HepG2 (cell line): ENCODE measurements around the gene GPATCH3. TPM values are rescaled to one million over a fixed set of nuclear protein-coding genes. Genes with fewer than 3 reads are reported as not detected.

Experiments
- KAT8 ChIP-seq: IDR thresholded peaks from 2 replicates; pipeline ENCODE4 v1.6.1; 2016; ENCODE audit warnings: missing genetic modification reagents, missing compliant biosample characterization
- MAFF ChIP-seq: IDR thresholded peaks from 2 replicates; pipeline ENCODE4 v1.6.1; 2011; ENCODE audit warnings: low read depth, low read length, improper control_type of control experiment
- RXRA ChIP-seq: sonication (generic); formaldehyde crosslinking; IDR thresholded peaks from 2 replicates; pipeline ENCODE4 v1.5.1; 2020; ENCODE audit warnings: missing genetic modification reagents
- SPEN ChIP-seq: sonication (generic); formaldehyde crosslinking; IDR thresholded peaks from 2 replicates; pipeline ENCODE4 v1.5.1; 2020; ENCODE audit warnings: low read depth, mild to moderate bottlenecking, missing genetic modification reagents
- SRSF1 ChIP-seq: fragments of 200-400 bp; formaldehyde crosslinking; optimal IDR thresholded peaks from 2 replicates; pipeline ENCODE3; 2017; ENCODE audit warnings: mild to moderate bottlenecking, low read depth, low read length, moderate library complexity
- ZNF567 ChIP-seq: sonication (generic); formaldehyde crosslinking; IDR thresholded peaks from 2 replicates; pipeline ENCODE4 v1.8.1; 2023; ENCODE audit warnings: mild to moderate bottlenecking, missing genetic modification reagents, borderline replicate concordance
- ZNF75D ChIP-seq: sonication (generic); formaldehyde crosslinking; IDR thresholded peaks from 2 replicates; pipeline ENCODE4 v1.8.1; 2023; ENCODE audit warnings: missing genetic modification reagents, mild to moderate bottlenecking, borderline replicate concordance
- polyA plus RNA-seq, 8 experiments: library from polyadenylated mRNA; depleted of rRNA in 3 of 8; stranded (reverse) in 7 of 8; unstranded in 1 of 8; fragments of >200 nt; fragmentation: Illumina TruSeq in 4 of 8; extraction: Trizol in 4 of 8; gene quantifications; 2 replicates each; pipeline versions ENCODE4 v1.2.1 to v1.2.3, GENCODE V29; 2011 to 2016; ENCODE audit warnings: low read depth in 4 of 8, missing spikeins in 1 of 8, mixed read lengths in 1 of 8; ENCODE audit not compliant: insufficient read depth in 1 of 8
- total RNA-seq, 5 experiments: library from RNA; depleted of rRNA; stranded (reverse); fragments of >200 nt; fragmentation: Illumina TruSeq; extraction: Trizol; gene quantifications; 2 replicates each; pipeline ENCODE4 v1.2.3, GENCODE V29; 2016; ENCODE audit warnings: low read depth in 1 of 5
- TF ChIP-seq, protein P1 (sequence below): sonication (generic); formaldehyde crosslinking; IDR thresholded peaks from 2 replicates; pipeline ENCODE4 v1.4.0; 2020; ENCODE audit warnings: mild to moderate bottlenecking, missing genetic modification reagents
- TF ChIP-seq, protein P2 (sequence below): sonication (generic); formaldehyde crosslinking; IDR thresholded peaks from 2 replicates; pipeline ENCODE4 v1.5.1; 2020; ENCODE audit warnings: missing genetic modification reagents, mild to moderate bottlenecking, borderline replicate concordance
- TF ChIP-seq, protein P3 (sequence below), 2 experiments: IDR thresholded peaks; 2 replicates each; pipeline ENCODE4 v1.6.1; 2011 to 2012; ENCODE audit warnings: low read length in 2 of 2, borderline replicate concordance in 1 of 2, low read depth in 1 of 2, mild to moderate bottlenecking in 1 of 2, moderate library complexity in 1 of 2
- TF ChIP-seq, protein P4 (sequence below), 2 experiments: fragments of 450-650 bp in 1 of 2; sonication (generic) in 1 of 2; formaldehyde crosslinking; IDR thresholded peaks; 2 replicates each; pipeline versions ENCODE4 v1.5.0 to v1.8.0; 2020 to 2022; ENCODE audit warnings: mild to moderate bottlenecking in 1 of 2, missing genetic modification reagents in 1 of 2
- TF ChIP-seq, protein P5 (sequence below): sonication (generic); formaldehyde crosslinking; IDR thresholded peaks from 2 replicates; pipeline ENCODE4 v1.5.0; 2020; ENCODE audit warnings: mild to moderate bottlenecking, low read depth, missing genetic modification reagents, borderline replicate concordance
- TF ChIP-seq, protein P6 (sequence below): sonication (generic); formaldehyde crosslinking; IDR thresholded peaks from 2 replicates; pipeline ENCODE4 v1.5.1; 2020; ENCODE audit warnings: missing genetic modification reagents, mild to moderate bottlenecking, borderline replicate concordance

GPATCH3 gene
- total and polyA plus RNA-seq, 2 of the 13 experiments (the other 11 are each of a cell fraction or from before 2014, with no cell fraction given) = 8.3 to 11.0 TPM

DNA sequence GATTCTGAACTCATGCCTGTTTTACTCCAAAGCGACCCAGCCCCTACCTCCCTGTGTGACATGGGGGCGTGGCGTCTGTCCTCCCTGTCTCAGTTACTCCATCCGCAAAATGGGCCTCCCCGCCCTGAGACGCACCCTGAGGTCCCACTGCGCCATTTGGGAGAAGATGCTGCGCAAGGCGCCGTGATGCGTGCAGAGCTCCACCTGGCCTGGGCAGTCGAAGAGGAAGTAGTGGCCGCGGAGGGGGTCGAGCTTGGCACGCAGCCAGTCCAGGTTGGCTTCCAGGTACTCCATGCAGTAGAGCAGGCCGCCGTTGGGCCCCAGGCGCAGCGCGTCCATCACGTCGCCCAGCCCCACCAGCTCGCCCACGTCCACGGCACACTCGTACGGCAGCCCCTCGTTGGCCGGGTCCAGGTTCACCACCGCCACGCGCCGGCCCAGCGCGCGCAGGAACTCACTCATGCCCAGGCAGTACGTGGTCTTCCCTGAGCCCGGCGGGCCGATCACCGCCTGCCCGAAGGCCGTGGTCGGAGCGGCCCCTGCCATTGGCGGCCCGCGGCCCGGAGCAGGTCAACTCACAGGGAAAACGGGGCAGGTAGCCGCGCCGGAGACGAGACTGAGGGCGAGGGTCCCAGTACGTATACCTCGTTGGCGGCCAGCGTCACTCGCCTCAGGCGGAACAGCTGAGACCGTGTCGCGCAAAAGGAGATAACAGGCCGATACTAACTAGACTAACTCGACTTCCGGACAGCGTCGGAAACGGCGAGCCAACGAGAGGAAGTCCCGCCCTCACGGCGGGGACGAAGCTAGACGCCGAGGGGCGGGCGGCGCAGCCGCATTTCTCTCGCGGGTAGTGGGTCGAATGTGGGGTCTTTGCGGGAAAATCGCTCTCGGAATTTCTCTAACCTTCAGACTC, 10.5 kb downstream of the GPATCH3 start, which contains the start of gene GPN2 (continued):
- TF ChIP-seq, protein P1, sequence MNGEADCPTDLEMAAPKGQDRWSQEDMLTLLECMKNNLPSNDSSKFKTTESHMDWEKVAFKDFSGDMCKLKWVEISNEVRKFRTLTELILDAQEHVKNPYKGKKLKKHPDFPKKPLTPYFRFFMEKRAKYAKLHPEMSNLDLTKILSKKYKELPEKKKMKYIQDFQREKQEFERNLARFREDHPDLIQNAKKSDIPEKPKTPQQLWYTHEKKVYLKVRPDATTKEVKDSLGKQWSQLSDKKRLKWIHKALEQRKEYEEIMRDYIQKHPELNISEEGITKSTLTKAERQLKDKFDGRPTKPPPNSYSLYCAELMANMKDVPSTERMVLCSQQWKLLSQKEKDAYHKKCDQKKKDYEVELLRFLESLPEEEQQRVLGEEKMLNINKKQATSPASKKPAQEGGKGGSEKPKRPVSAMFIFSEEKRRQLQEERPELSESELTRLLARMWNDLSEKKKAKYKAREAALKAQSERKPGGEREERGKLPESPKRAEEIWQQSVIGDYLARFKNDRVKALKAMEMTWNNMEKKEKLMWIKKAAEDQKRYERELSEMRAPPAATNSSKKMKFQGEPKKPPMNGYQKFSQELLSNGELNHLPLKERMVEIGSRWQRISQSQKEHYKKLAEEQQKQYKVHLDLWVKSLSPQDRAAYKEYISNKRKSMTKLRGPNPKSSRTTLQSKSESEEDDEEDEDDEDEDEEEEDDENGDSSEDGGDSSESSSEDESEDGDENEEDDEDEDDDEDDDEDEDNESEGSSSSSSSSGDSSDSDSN (CRISPR knock-in tag) = peak; percentile 92
- TF ChIP-seq, protein P2, sequence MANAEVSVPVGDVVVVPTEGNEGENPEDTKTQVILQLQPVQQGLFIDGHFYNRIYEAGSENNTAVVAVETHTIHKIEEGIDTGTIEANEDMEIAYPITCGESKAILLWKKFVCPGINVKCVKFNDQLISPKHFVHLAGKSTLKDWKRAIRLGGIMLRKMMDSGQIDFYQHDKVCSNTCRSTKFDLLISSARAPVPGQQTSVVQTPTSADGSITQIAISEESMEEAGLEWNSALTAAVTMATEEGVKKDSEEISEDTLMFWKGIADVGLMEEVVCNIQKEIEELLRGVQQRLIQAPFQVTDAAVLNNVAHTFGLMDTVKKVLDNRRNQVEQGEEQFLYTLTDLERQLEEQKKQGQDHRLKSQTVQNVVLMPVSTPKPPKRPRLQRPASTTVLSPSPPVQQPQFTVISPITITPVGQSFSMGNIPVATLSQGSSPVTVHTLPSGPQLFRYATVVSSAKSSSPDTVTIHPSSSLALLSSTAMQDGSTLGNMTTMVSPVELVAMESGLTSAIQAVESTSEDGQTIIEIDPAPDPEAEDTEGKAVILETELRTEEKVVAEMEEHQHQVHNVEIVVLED = peak; percentile 93
- TF ChIP-seq, protein P3, sequence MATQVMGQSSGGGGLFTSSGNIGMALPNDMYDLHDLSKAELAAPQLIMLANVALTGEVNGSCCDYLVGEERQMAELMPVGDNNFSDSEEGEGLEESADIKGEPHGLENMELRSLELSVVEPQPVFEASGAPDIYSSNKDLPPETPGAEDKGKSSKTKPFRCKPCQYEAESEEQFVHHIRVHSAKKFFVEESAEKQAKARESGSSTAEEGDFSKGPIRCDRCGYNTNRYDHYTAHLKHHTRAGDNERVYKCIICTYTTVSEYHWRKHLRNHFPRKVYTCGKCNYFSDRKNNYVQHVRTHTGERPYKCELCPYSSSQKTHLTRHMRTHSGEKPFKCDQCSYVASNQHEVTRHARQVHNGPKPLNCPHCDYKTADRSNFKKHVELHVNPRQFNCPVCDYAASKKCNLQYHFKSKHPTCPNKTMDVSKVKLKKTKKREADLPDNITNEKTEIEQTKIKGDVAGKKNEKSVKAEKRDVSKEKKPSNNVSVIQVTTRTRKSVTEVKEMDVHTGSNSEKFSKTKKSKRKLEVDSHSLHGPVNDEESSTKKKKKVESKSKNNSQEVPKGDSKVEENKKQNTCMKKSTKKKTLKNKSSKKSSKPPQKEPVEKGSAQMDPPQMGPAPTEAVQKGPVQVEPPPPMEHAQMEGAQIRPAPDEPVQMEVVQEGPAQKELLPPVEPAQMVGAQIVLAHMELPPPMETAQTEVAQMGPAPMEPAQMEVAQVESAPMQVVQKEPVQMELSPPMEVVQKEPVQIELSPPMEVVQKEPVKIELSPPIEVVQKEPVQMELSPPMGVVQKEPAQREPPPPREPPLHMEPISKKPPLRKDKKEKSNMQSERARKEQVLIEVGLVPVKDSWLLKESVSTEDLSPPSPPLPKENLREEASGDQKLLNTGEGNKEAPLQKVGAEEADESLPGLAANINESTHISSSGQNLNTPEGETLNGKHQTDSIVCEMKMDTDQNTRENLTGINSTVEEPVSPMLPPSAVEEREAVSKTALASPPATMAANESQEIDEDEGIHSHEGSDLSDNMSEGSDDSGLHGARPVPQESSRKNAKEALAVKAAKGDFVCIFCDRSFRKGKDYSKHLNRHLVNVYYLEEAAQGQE (IDR thresholded peaks at IDR 0.05; ENCODE audit: borderline replicate concordance in 1 of 2, low read depth in 1 of 2, low read length in 2 of 2) = no peak
- TF ChIP-seq, protein P4, sequence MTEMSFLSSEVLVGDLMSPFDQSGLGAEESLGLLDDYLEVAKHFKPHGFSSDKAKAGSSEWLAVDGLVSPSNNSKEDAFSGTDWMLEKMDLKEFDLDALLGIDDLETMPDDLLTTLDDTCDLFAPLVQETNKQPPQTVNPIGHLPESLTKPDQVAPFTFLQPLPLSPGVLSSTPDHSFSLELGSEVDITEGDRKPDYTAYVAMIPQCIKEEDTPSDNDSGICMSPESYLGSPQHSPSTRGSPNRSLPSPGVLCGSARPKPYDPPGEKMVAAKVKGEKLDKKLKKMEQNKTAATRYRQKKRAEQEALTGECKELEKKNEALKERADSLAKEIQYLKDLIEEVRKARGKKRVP (CRISPR knock-in tag; IDR thresholded peaks at IDR 0.05) = peak in 1 of 2 experiments; percentile 76; a peak in 2 of 4 replicates
- TF ChIP-seq SRSF1 (no peak), ZNF75D (CRISPR knock-in tag) (no peak), MAFF (no peak), RXRA (CRISPR knock-in tag) (peak; percentile 77), ZNF567 (CRISPR knock-in tag) (peak; percentile 54; the same call in 1 of the 2 replicates), KAT8 (CRISPR knock-in tag) (peak; percentile 92), SPEN (CRISPR knock-in tag) (peak; percentile 92)
- TF ChIP-seq, protein P5, sequence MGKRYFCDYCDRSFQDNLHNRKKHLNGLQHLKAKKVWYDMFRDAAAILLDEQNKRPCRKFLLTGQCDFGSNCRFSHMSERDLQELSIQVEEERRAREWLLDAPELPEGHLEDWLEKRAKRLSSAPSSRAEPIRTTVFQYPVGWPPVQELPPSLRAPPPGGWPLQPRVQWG = no peak
- TF ChIP-seq, protein P6, sequence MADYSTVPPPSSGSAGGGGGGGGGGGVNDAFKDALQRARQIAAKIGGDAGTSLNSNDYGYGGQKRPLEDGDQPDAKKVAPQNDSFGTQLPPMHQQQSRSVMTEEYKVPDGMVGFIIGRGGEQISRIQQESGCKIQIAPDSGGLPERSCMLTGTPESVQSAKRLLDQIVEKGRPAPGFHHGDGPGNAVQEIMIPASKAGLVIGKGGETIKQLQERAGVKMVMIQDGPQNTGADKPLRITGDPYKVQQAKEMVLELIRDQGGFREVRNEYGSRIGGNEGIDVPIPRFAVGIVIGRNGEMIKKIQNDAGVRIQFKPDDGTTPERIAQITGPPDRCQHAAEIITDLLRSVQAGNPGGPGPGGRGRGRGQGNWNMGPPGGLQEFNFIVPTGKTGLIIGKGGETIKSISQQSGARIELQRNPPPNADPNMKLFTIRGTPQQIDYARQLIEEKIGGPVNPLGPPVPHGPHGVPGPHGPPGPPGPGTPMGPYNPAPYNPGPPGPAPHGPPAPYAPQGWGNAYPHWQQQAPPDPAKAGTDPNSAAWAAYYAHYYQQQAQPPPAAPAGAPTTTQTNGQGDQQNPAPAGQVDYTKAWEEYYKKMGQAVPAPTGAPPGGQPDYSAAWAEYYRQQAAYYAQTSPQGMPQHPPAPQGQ (CRISPR knock-in tag) = no peak
